PC-3 (cell line): Measurements from ENCODE around the gene LCLAT1. TPM values are rescaled to one million over a fixed set of nuclear protein-coding genes. Genes with fewer than 3 reads are reported as not detected.

ENCODE experiments used
- ATAC-seq: fragments of 200-7000 bp; cut with Tn5 transposase; 2 replicates; pipeline ENCODE4 v1.9.1; 2020; ENCODE audit warnings: mild to moderate bottlenecking, moderate library complexity
- BruUV-seq: library from RNA; stranded (reverse); fragments of 400-500 nt; replicated peaks from 2 replicates; lab custom pipeline; 2021; lab: Mats Ljungman, UMichigan
- CTCF ChIA-PET: fragments of 300-600 bp; sonication (Branson Sonifier 250); formaldehyde crosslinking; loops from one replicate; lab custom pipeline; 2022; ENCODE audit warnings: antibody characterized with exemption; lab: Charles Lee
- POLR2A ChIA-PET: fragments of 300-600 bp; sonication (Branson Sonifier 250); formaldehyde crosslinking; loops from one replicate; lab custom pipeline; 2022; ENCODE audit warnings: antibody characterized with exemption; ENCODE audit not compliant: unreplicated experiment; lab: Charles Lee
- DNase-seq: peaks from one replicate; pipeline ENCODE4 v3.0.0-alpha.2; 2015
- H2AFZ ChIP-seq: fragments of 300-600 bp; sonication (generic); 2 replicates; pipeline ENCODE4 v1.6.0; 2016; ENCODE audit warnings: antibody characterized with exemption, low read length
- H3F3A ChIP-seq: fragments of 300-600 bp; sonication (generic); one replicate; pipeline ENCODE4 v1.6.0; 2017; ENCODE audit warnings: antibody characterized with exemption, low read length, control low read depth, mild to moderate bottlenecking; ENCODE audit not compliant: unreplicated experiment
- H3K27ac ChIP-seq: fragments of 300-600 bp; sonication (generic); 2 replicates; pipeline ENCODE4 v1.5.1; 2016; ENCODE audit warnings: mild to moderate bottlenecking, low read length
- H3K27me3 ChIP-seq: fragments of 300-600 bp; sonication (generic); 2 replicates; pipeline ENCODE4 v1.6.1; 2016; ENCODE audit warnings: low read length, mixed read lengths
- H3K36me3 ChIP-seq: fragments of 300-600 bp; sonication (generic); 2 replicates; pipeline ENCODE4 v1.6.1; 2016; ENCODE audit warnings: low read depth, mixed run types, low read length, mixed read lengths
- H3K4me1 ChIP-seq: fragments of 300-600 bp; sonication (generic); 2 replicates; pipeline ENCODE4 v1.5.1; 2016; ENCODE audit warnings: low read length; ENCODE audit not compliant: insufficient read depth
- H3K4me2 ChIP-seq: fragments of 300-600 bp; sonication (generic); 2 replicates; pipeline ENCODE4 v1.6.0; 2016; ENCODE audit warnings: low read length
- H3K4me3 ChIP-seq: fragments of 300-600 bp; sonication (generic); 2 replicates; pipeline ENCODE4 v1.5.1; 2016; ENCODE audit warnings: mild to moderate bottlenecking, low read length, mixed read lengths
- H3K79me2 ChIP-seq: fragments of 300-600 bp; sonication (generic); 2 replicates; pipeline ENCODE4 v1.6.1; 2017; ENCODE audit warnings: low read length, mixed read lengths
- H3K9ac ChIP-seq: fragments of 300-600 bp; sonication (generic); 2 replicates; pipeline ENCODE4 v1.6.0; 2016; ENCODE audit warnings: mild to moderate bottlenecking, low read length
- H3K9me2 ChIP-seq: fragments of 300-600 bp; sonication (generic); replicated peaks from 2 replicates; pipeline ENCODE4 v1.6.1; 2016; ENCODE audit warnings: mixed run types, low read length, mixed read lengths
- H3K9me3 ChIP-seq: fragments of 300-600 bp; sonication (generic); 2 replicates; pipeline ENCODE4 v1.6.1; 2016; ENCODE audit warnings: low read length, mixed read lengths
- H4K20me1 ChIP-seq: fragments of 300-600 bp; sonication (generic); 2 replicates; pipeline ENCODE4 v1.6.1; 2016; ENCODE audit warnings: low read length, mixed read lengths
- EZH2 ChIP-seq: fragments of 300-600 bp; sonication (generic); IDR thresholded peaks from one replicate; pipeline ENCODE4 v1.6.1; 2017; ENCODE audit warnings: antibody characterized with exemption, mild to moderate bottlenecking, low read length; ENCODE audit not compliant: unreplicated experiment
- EZH2phosphoT487 ChIP-seq: fragments of 300-600 bp; sonication (generic); IDR thresholded peaks from 2 replicates; pipeline ENCODE4 v1.6.1; 2018; ENCODE audit warnings: mild to moderate bottlenecking, antibody characterized with exemption, low read length, borderline replicate concordance
- intact Hi-C: fragments of 100-400 bp; cut with micrococcal nuclease; formaldehyde crosslinking; loops from 2 replicates; pipeline ENCODE4 v1.9.0; 2023
- total RNA-seq: library from RNA; depleted of rRNA; stranded (reverse); fragments of >200 nt; gene quantifications from 2 replicates; pipeline ENCODE4 v1.2.3, GENCODE V29; 2014
- TF ChIP-seq, protein P1 (sequence below): fragments of 300-600 bp; sonication (generic); conservative IDR thresholded peaks from 2 replicates; pipeline ENCODE4 v1.5.1; 2017; ENCODE audit warnings: antibody characterized with exemption, low read depth, mild to moderate bottlenecking, low read length

The LCLAT1 gene
- total RNA-seq, 1 experiment from 2014 or later: 22.0 TPM

DNA sequence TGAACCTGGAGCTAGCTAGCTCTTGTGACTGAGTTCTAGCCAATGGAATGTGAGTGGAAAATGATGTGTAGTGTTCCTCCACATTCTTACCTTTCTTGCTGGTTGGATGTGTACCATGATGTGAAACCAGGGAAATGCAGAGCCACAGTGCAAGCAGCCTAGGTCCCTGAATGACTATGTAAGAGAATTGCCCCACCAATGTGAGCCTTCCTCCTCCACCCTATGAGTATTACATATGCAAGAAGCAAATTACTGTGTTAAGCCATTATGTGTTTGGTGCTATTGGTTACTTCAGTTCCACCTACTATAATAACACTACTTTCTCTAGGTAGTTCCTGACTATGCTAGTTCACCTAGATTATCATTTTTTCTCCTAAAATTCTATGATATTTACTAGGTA lies 39.6 kb downstream of the LCLAT1 start:
- intact Hi-C loops: no loop called here
- Histone ChIP-seq H3K27me3 (no peaks in the 10 kb centered on the region), H3F3A (no peaks in the 10 kb centered on the region), H3K4me2 (no peak overlapping the region), H3K9me2 (no peaks in the 10 kb centered on the region), H3K4me1 (no peaks in the 10 kb centered on the region), H3K27ac (no peak overlapping the region), H3K9ac (no peak overlapping the region), H3K4me3 (no peak overlapping the region), H3K79me2 (0 out of 2 replicates have a peak, but pooled peaks cover 20% of the 10 kb centered on the region), H2AFZ (no peak overlapping the region), H3K36me3 (no peaks in the 10 kb centered on the region), H4K20me1 (peaks cover 5% of the 10 kb centered on the region; the same call in 1 of the 2 replicates), H3K9me3 (no peaks in the 10 kb centered on the region)
- DNase-seq: no peak
- POLR2A ChIA-PET: no interaction called here
- BruUV-seq: no TSS peak
- CTCF ChIA-PET: no interaction called here
- no peak for ATAC-seq
- TF ChIP-seq, protein P1, sequence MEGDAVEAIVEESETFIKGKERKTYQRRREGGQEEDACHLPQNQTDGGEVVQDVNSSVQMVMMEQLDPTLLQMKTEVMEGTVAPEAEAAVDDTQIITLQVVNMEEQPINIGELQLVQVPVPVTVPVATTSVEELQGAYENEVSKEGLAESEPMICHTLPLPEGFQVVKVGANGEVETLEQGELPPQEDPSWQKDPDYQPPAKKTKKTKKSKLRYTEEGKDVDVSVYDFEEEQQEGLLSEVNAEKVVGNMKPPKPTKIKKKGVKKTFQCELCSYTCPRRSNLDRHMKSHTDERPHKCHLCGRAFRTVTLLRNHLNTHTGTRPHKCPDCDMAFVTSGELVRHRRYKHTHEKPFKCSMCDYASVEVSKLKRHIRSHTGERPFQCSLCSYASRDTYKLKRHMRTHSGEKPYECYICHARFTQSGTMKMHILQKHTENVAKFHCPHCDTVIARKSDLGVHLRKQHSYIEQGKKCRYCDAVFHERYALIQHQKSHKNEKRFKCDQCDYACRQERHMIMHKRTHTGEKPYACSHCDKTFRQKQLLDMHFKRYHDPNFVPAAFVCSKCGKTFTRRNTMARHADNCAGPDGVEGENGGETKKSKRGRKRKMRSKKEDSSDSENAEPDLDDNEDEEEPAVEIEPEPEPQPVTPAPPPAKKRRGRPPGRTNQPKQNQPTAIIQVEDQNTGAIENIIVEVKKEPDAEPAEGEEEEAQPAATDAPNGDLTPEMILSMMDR: no peak
- TF ChIP-seq EZH2: no peak
- no peak for TF ChIP-seq EZH2phosphoT487

- DNase-seq (no peak), ATAC-seq (no peak)
- H3K36me3 ChIP-seq: no peaks in the 10 kb centered on the region
- ChIA-PET POLR2A (no interaction called here), CTCF (no interaction called here)
- H3K4me2 ChIP-seq: no peak overlapping the region
- H3K9me2 ChIP-seq: no peaks in the 10 kb centered on the region
- no peaks in the 10 kb centered on the region for H3F3A ChIP-seq
- no peak overlapping the region for H3K9ac ChIP-seq
- intact Hi-C loops: no loop called here
- peaks cover 9% of the 10 kb centered on the region for H3K4me1 ChIP-seq
- H3K79me2 ChIP-seq: peaks cover 21% of the 10 kb centered on the region; the same call in 1 of the 2 replicates
- BruUV-seq: no TSS peak
- H3K4me3 ChIP-seq: no peak overlapping the region
- H3K9me3 ChIP-seq: no peaks in the 10 kb centered on the region
- no peak overlapping the region for H2AFZ ChIP-seq
- H3K27ac ChIP-seq: no peak overlapping the region
- no peaks in the 10 kb centered on the region for H3K27me3 ChIP-seq
- TF ChIP-seq, protein P1: no peak
- TF ChIP-seq EZH2phosphoT487: no peak
- TF ChIP-seq EZH2: no peak
- peaks cover 5% of the 10 kb centered on the region; the same call in 1 of the 2 replicates for H4K20me1 ChIP-seq
Measured at GRCh38 chr2:30487603-30488002, 40.6 kb downstream of the LCLAT1 start.

GRCh38 chr2:30488012-30488659 lies 41.1 kb downstream of the LCLAT1 start:
- Histone ChIP-seq H3K27me3 (no peaks in the 10 kb centered on the region), H3K9me3 (no peaks in the 10 kb centered on the region), H3K4me1 (peaks cover 13% of the 10 kb centered on the region), H4K20me1 (peaks cover 5% of the 10 kb centered on the region; the same call in 1 of the 2 replicates), H3K79me2 (peaks cover 27% of the 10 kb centered on the region), H3K9ac (no peak overlapping the region), H3K27ac (no peak overlapping the region), H3K9me2 (no peaks in the 10 kb centered on the region), H2AFZ (no peak overlapping the region), H3K4me2 (no peak overlapping the region), H3K36me3 (no peaks in the 10 kb centered on the region), H3F3A (no peaks in the 10 kb centered on the region), H3K4me3 (no peak overlapping the region)
- CTCF ChIA-PET: no interaction called here
- POLR2A ChIA-PET: no interaction called here
- no peak for DNase-seq
- TF ChIP-seq, protein P1: no peak
- no peak for TF ChIP-seq EZH2phosphoT487
- TF ChIP-seq EZH2: no peak
- no TSS peak for BruUV-seq
- no peak for ATAC-seq
- intact Hi-C loops: no loop called here
